Superior temporal gyrus (tissue), 1 donor: ENCODE data around the gene SPPL2C.
"Not testable (repeated sequence)": the region's sequence is repeated elsewhere in the genome, so short reads cannot be mapped to it uniquely, and the experiment has no call there.

Experiments
- DNase-seq: peaks from one replicate; pipeline ENCODE4 v3.0.0-alpha.2; 2016; ENCODE audit errors: extremely low spot score

Gene SPPL2C

GRCh38 chr17:45849536-45849990, 4.9 kb downstream of the SPPL2C start:
- no peak for DNase-seq

- DNase-seq = no peak
Measured at GRCh38 chr17:45850011-45850410, 5.3 kb downstream of the SPPL2C start.

GRCh38 chr17:45850468-45850867, 5.8 kb downstream of the SPPL2C start:
- DNase-seq = no peak

GRCh38 chr17:45851022-45851421, 6.3 kb downstream of the SPPL2C start:
- DNase-seq = no peak

- DNase-seq = no peak
Measured at GRCh38 chr17:45851464-45851863, 6.8 kb downstream of the SPPL2C start.

- no peak for DNase-seq
Measured at GRCh38 chr17:45851873-45852272, 7.2 kb downstream of the SPPL2C start.

- DNase-seq = peak; percentile 90
Measured at GRCh38 chr17:45852535-45853297, 8.0 kb downstream of the SPPL2C start.

GRCh38 chr17:45854209-45854608, 9.5 kb downstream of the SPPL2C start:
- DNase-seq = no peak

- DNase-seq = no peak
Measured at GRCh38 chr17:45855691-45856336, 11.1 kb downstream of the SPPL2C start.

- no peak for DNase-seq
Measured at GRCh38 chr17:45857977-45858708, 13.5 kb downstream of the SPPL2C start.

- DNase-seq = peak; percentile 22
Measured at GRCh38 chr17:45861165-45861564, 16.5 kb downstream of the SPPL2C start.

GRCh38 chr17:45862127-45862526, 17.4 kb downstream of the SPPL2C start:
- not testable (repeated sequence) for DNase-seq

- DNase-seq = no peak
Measured at GRCh38 chr17:45863857-45864654, 19.4 kb downstream of the SPPL2C start.

GRCh38 chr17:45867171-45867570, 22.5 kb downstream of the SPPL2C start:
- peak; percentile 95 for DNase-seq

GRCh38 chr17:45867702-45868101, 23.0 kb downstream of the SPPL2C start:
- no peak for DNase-seq

- DNase-seq = no peak
Measured at GRCh38 chr17:45868276-45868675, 23.6 kb downstream of the SPPL2C start.

- DNase-seq = no peak
Measured at GRCh38 chr17:45869676-45870341, 25.1 kb downstream of the SPPL2C start.

- DNase-seq = no peak
Measured at GRCh38 chr17:45870342-45870974, 25.8 kb downstream of the SPPL2C start.

- no peak for DNase-seq
Measured at GRCh38 chr17:45871718-45872117, 27.0 kb downstream of the SPPL2C start.

- no peak for DNase-seq
Measured at GRCh38 chr17:45873728-45874127, 29.0 kb downstream of the SPPL2C start.

- no peak for DNase-seq
Measured at GRCh38 chr17:45874151-45874550, 29.5 kb downstream of the SPPL2C start.
